Measurements from ENCODE around the gene COG5.

Gene COG5

DNA sequence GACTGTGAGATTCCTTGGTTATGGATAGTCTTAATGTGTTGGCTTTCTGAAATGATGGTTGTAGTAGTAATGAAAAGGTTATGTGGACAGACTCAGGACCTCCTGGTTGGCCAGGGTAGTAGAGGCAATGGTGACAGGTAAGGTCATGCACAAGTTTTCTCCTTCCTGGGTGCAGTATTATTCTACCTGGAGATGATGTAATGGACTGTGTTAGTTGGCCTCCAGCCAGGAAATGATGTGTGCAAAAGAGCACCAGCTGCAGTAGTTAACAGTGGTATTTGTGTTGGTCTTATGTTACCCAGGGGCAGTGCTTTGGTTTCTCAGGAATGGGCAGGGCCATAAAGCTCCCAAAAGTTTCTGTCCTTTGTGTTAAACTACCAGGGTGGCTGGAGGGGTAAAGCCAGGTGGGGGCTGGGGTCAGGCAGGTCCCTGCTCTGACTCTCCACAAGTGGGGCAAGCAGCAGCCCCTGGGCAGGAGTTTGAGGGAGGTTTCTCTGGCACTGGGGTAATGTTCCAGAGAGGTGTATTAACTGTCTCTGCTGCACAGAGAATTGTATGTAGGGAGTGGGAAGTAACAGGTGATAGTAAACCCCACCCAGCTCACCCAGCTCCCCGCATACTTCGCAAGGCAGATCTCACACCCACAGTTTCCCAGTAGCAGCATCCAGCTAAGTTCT lies 57.6 kb downstream of the COG5 start:
- POLR2A ChIA-PET = interaction anchor here (0.6 kb wide), 1 partner anchor 392 kb away, joined by 3 read pairs; no protein-coding TSS in a partner anchor
- no peaks in the 10 kb centered on the region for H3K36me3 ChIP-seq (ENCODE audit: control insufficient read depth in 2 of 2, insufficient read depth in 1 of 2, low read length in 2 of 2)
- TF ChIP-seq, protein P1, sequence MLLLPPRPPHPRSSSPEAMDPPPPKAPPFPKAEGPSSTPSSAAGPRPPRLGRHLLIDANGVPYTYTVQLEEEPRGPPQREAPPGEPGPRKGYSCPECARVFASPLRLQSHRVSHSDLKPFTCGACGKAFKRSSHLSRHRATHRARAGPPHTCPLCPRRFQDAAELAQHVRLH (tag by site-specific recombination; IDR thresholded peaks at IDR 0.05) = no peak
- TF ChIP-seq ZNF366 (tag by site-specific recombination; conservative IDR thresholded peaks at IDR 0.05) = 0 out of 2 replicates have a peak, but pooled peaks have one; percentile 17
- 0 out of 2 replicates have a peak, but pooled peaks have one; percentile 33 for TF ChIP-seq ZNF660 (tag by site-specific recombination; IDR thresholded peaks at IDR 0.05)
- TF ChIP-seq FEZF1 (tag by site-specific recombination; IDR thresholded peaks at IDR 0.05) = peak; percentile 64
- TF ChIP-seq, protein P2, sequence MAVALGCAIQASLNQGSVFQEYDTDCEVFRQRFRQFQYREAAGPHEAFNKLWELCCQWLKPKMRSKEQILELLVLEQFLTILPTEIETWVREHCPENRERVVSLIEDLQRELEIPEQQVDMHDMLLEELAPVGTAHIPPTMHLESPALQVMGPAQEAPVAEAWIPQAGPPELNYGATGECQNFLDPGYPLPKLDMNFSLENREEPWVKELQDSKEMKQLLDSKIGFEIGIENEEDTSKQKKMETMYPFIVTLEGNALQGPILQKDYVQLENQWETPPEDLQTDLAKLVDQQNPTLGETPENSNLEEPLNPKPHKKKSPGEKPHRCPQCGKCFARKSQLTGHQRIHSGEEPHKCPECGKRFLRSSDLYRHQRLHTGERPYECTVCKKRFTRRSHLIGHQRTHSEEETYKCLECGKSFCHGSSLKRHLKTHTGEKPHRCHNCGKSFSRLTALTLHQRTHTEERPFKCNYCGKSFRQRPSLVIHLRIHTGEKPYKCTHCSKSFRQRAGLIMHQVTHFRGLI (tag by site-specific recombination; IDR thresholded peaks at IDR 0.05) = no peak
- no peak for TF ChIP-seq ZNF140 (tag by site-specific recombination; IDR thresholded peaks at IDR 0.05)
- no peak for TF ChIP-seq ZNF391 (tag by site-specific recombination; IDR thresholded peaks at IDR 0.05; ENCODE audit: borderline replicate concordance, low read depth)
- TF ChIP-seq OSR2 (tag by site-specific recombination; IDR thresholded peaks at IDR 0.05) = peak; percentile 63
- TF ChIP-seq ZNF549 (tag by site-specific recombination; IDR thresholded peaks at IDR 0.05) = peak; percentile 32; the same call in 1 of the 2 replicates
- TF ChIP-seq SCRT1 (tag by site-specific recombination; IDR thresholded peaks at IDR 0.05; ENCODE audit: borderline replicate concordance) = no peak
- TF ChIP-seq ZNF600 (tag by site-specific recombination; IDR thresholded peaks at IDR 0.05) = 0 out of 2 replicates have a peak, but pooled peaks have one; percentile 27
- no peak for TF ChIP-seq GLIS2 (tag by site-specific recombination; IDR thresholded peaks at IDR 0.05)
- peak; percentile 57 for TF ChIP-seq ZXDB (tag by site-specific recombination; IDR thresholded peaks at IDR 0.05)
- TF ChIP-seq, protein P3, sequence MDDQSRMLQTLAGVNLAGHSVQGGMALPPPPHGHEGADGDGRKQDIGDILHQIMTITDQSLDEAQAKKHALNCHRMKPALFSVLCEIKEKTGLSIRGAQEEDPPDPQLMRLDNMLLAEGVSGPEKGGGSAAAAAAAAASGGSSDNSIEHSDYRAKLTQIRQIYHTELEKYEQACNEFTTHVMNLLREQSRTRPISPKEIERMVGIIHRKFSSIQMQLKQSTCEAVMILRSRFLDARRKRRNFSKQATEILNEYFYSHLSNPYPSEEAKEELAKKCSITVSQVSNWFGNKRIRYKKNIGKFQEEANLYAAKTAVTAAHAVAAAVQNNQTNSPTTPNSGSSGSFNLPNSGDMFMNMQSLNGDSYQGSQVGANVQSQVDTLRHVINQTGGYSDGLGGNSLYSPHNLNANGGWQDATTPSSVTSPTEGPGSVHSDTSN (CRISPR knock-in tag; IDR thresholded peaks at IDR 0.05) = no peak
- TF ChIP-seq, protein P4, sequence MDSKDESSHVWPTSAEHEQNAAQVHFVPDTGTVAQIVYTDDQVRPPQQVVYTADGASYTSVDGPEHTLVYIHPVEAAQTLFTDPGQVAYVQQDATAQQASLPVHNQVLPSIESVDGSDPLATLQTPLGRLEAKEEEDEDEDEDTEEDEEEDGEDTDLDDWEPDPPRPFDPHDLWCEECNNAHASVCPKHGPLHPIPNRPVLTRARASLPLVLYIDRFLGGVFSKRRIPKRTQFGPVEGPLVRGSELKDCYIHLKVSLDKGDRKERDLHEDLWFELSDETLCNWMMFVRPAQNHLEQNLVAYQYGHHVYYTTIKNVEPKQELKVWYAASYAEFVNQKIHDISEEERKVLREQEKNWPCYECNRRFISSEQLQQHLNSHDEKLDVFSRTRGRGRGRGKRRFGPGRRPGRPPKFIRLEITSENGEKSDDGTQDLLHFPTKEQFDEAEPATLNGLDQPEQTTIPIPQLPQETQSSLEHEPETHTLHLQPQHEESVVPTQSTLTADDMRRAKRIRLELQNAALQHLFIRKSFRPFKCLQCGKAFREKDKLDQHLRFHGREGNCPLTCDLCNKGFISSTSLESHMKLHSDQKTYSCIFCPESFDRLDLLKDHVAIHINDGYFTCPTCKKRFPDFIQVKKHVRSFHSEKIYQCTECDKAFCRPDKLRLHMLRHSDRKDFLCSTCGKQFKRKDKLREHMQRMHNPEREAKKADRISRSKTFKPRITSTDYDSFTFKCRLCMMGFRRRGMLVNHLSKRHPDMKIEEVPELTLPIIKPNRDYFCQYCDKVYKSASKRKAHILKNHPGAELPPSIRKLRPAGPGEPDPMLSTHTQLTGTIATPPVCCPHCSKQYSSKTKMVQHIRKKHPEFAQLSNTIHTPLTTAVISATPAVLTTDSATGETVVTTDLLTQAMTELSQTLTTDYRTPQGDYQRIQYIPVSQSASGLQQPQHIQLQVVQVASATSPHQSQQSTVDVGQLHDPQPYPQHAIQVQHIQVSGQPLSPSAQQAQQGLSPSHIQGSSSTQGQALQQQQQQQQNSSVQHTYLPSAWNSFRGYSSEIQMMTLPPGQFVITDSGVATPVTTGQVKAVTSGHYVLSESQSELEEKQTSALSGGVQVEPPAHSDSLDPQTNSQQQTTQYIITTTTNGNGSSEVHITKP (tag by site-specific recombination; IDR thresholded peaks at IDR 0.05) = peak; percentile 70; the same call in 1 of the 2 replicates
- no peak for TF ChIP-seq ZSCAN30 (tag by site-specific recombination; IDR thresholded peaks at IDR 0.05)
- no peak for TF ChIP-seq ZNF133 (tag by site-specific recombination; IDR thresholded peaks at IDR 0.05)
- no peak for TF ChIP-seq ZNF670 (tag by site-specific recombination; IDR thresholded peaks at IDR 0.05; ENCODE audit: low read depth)
- TF ChIP-seq KLF8 (tag by site-specific recombination; IDR thresholded peaks at IDR 0.05) = 0 out of 2 replicates have a peak, but pooled peaks have one; percentile 31
- TF ChIP-seq, protein P5, sequence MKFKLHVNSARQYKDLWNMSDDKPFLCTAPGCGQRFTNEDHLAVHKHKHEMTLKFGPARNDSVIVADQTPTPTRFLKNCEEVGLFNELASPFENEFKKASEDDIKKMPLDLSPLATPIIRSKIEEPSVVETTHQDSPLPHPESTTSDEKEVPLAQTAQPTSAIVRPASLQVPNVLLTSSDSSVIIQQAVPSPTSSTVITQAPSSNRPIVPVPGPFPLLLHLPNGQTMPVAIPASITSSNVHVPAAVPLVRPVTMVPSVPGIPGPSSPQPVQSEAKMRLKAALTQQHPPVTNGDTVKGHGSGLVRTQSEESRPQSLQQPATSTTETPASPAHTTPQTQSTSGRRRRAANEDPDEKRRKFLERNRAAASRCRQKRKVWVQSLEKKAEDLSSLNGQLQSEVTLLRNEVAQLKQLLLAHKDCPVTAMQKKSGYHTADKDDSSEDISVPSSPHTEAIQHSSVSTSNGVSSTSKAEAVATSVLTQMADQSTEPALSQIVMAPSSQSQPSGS (tag by site-specific recombination; IDR thresholded peaks at IDR 0.05; ENCODE audit: low read depth) = peak; percentile 66
- no peak overlapping the region for H3K27ac ChIP-seq (ENCODE audit: extremely low read depth, low read depth, low read length)
- H3K9me3 ChIP-seq (ENCODE audit: control insufficient read depth, insufficient read depth, low read depth, low read length) = no peaks in the 10 kb centered on the region
- no peak overlapping the region for H3K4me3 ChIP-seq (ENCODE audit: low read depth, low read length)
- peaks cover 19% of the 10 kb centered on the region for H3K4me1 ChIP-seq (ENCODE audit: control insufficient read depth, insufficient read depth, low read length)
- CTCF ChIA-PET = interaction anchor here (0.6 kb wide), 1 partner anchor 28 kb away, joined by 3 read pairs; no protein-coding TSS in a partner anchor

Measured in HEK293 (cell line).